ENCODE data around the gene AFAP1L2.

Gene AFAP1L2

GRCh38 chr10:114282526-114282925, 121.8 kb downstream of the AFAP1L2 start:
- no peak overlapping the region for H3K4me3 ChIP-seq (ENCODE audit: low read depth, low read length)
- no peak for DNase-seq (ENCODE audit: low read depth)

GRCh38 chr10:114281461-114281860, 122.8 kb downstream of the AFAP1L2 start:
- DNase-seq (ENCODE audit: low read depth): no peak
- H3K4me3 ChIP-seq (ENCODE audit: low read depth, low read length): no peak overlapping the region

GRCh38 chr10:114281006-114281405, 123.3 kb downstream of the AFAP1L2 start:
- H3K4me3 ChIP-seq (ENCODE audit: low read depth, low read length): no peak overlapping the region
- DNase-seq (ENCODE audit: low read depth): no peak

GRCh38 chr10:114279901-114280644, 124.2 kb downstream of the AFAP1L2 start:
- no peak for DNase-seq (ENCODE audit: low read depth)
- H3K4me3 ChIP-seq (ENCODE audit: low read depth, low read length): no peak overlapping the region

- H3K4me3 ChIP-seq (ENCODE audit: low read depth, low read length): no peak overlapping the region
- DNase-seq (ENCODE audit: low read depth): no peak
Measured at GRCh38 chr10:114279289-114279688, 125.0 kb downstream of the AFAP1L2 start.

- no peak overlapping the region for H3K4me3 ChIP-seq (ENCODE audit: low read depth, low read length)
- DNase-seq (ENCODE audit: low read depth): no peak
Measured at GRCh38 chr10:114278884-114279191, 125.5 kb downstream of the AFAP1L2 start.

GRCh38 chr10:114278140-114278883, 126.0 kb downstream of the AFAP1L2 start:
- no peak overlapping the region for H3K4me3 ChIP-seq (ENCODE audit: low read depth, low read length)
- DNase-seq (ENCODE audit: low read depth): no peak

- no peak for DNase-seq (ENCODE audit: low read depth)
- H3K4me3 ChIP-seq (ENCODE audit: low read depth, low read length): no peak overlapping the region
Measured at GRCh38 chr10:114276671-114277070, 127.6 kb downstream of the AFAP1L2 start.

GRCh38 chr10:114276066-114276465, 128.2 kb downstream of the AFAP1L2 start:
- no peak for DNase-seq (ENCODE audit: low read depth)
- H3K4me3 ChIP-seq (ENCODE audit: low read depth, low read length): no peak overlapping the region

- no peak for DNase-seq (ENCODE audit: low read depth)
- H3K4me3 ChIP-seq (ENCODE audit: low read depth, low read length): no peak overlapping the region
Measured at GRCh38 chr10:114274616-114275453, 129.5 kb downstream of the AFAP1L2 start.

GRCh38 chr10:114273910-114274309, 130.4 kb downstream of the AFAP1L2 start:
- no peak for DNase-seq (ENCODE audit: low read depth)
- no peak overlapping the region for H3K4me3 ChIP-seq (ENCODE audit: low read depth, low read length)

GRCh38 chr10:114272696-114273095, 131.6 kb downstream of the AFAP1L2 start:
- DNase-seq (ENCODE audit: low read depth): no peak

GRCh38 chr10:114271779-114272167, 132.5 kb downstream of the AFAP1L2 start:
- H3K4me3 ChIP-seq (ENCODE audit: low read depth, low read length): no peak overlapping the region
- peak; percentile 80 for DNase-seq (ENCODE audit: low read depth)

More at GRCh38 chr10:114272696-114273095, 131.6 kb downstream of the AFAP1L2 start:
- H3K4me3 ChIP-seq (ENCODE audit: low read depth, low read length): no peak overlapping the region

GRCh38 chr10:114271075-114271778, 133.1 kb downstream of the AFAP1L2 start:
- no peak for DNase-seq (ENCODE audit: low read depth)

GRCh38 chr10:114266521-114266920, 137.8 kb downstream of the AFAP1L2 start:
- no peak for DNase-seq (ENCODE audit: low read depth)

More at GRCh38 chr10:114271075-114271778, 133.1 kb downstream of the AFAP1L2 start:
- no peak overlapping the region for H3K4me3 ChIP-seq (ENCODE audit: low read depth, low read length)

GRCh38 chr10:114265392-114266053, 138.8 kb downstream of the AFAP1L2 start:
- no peak for DNase-seq (ENCODE audit: low read depth)
- H3K4me3 ChIP-seq (ENCODE audit: low read depth, low read length): no peak overlapping the region

More at GRCh38 chr10:114266521-114266920, 137.8 kb downstream of the AFAP1L2 start:
- H3K4me3 ChIP-seq (ENCODE audit: low read depth, low read length): no peak overlapping the region

GRCh38 chr10:114262496-114262895, 141.8 kb downstream of the AFAP1L2 start:
- H3K4me3 ChIP-seq (ENCODE audit: low read depth, low read length): no peak overlapping the region

GRCh38 chr10:114261076-114261475, 143.2 kb downstream of the AFAP1L2 start:
- peak; percentile 5 for DNase-seq (ENCODE audit: low read depth)
- H3K4me3 ChIP-seq (ENCODE audit: low read depth, low read length): no peak overlapping the region

More at GRCh38 chr10:114262496-114262895, 141.8 kb downstream of the AFAP1L2 start:
- no peak for DNase-seq (ENCODE audit: low read depth)

GRCh38 chr10:114260366-114260765, 143.9 kb downstream of the AFAP1L2 start:
- DNase-seq (ENCODE audit: low read depth): no peak
- no peak overlapping the region for H3K4me3 ChIP-seq (ENCODE audit: low read depth, low read length)

Data from skeletal muscle cell (primary cell).